H9 (cell line): ENCODE measurements around the gene ST6GALNAC5. TPM values are rescaled to one million over a fixed set of nuclear protein-coding genes. Genes with fewer than 3 reads are reported as not detected.

Experiments
- DNase-seq: peaks from one replicate; pipeline ENCODE4 v3.0.0-alpha.2; 2017
- H2AFZ ChIP-seq: one replicate; pipeline ENCODE4 v1.6.1; 2013; ENCODE audit warnings: mild to moderate bottlenecking, low read length, control low read depth, moderate library complexity
- H2AK5ac ChIP-seq: 2 replicates; pipeline ENCODE4 v1.6.1; 2013; ENCODE audit warnings: low read length, control low read depth, mixed read lengths; ENCODE audit not compliant: insufficient read length
- H2BK120ac ChIP-seq: one replicate; pipeline ENCODE4 v1.6.1; 2013; ENCODE audit warnings: low read depth, mild to moderate bottlenecking, low read length, control low read depth, inconsistent platforms; ENCODE audit not compliant: poor library complexity, severe bottlenecking
- H2BK12ac ChIP-seq: 2 replicates; pipeline ENCODE4 v1.6.1; 2013; ENCODE audit warnings: low read length, control low read depth, mixed read lengths, low read depth; ENCODE audit not compliant: insufficient read length
- H2BK15ac ChIP-seq: 2 replicates; pipeline ENCODE4 v1.6.1; 2013; ENCODE audit warnings: low read depth, low read length, control low read depth
- H2BK20ac ChIP-seq: one replicate; pipeline ENCODE4 v1.6.1; 2013; ENCODE audit warnings: low read depth, mild to moderate bottlenecking, low read length, control low read depth, inconsistent platforms; ENCODE audit not compliant: poor library complexity, severe bottlenecking
- H2BK5ac ChIP-seq: 2 replicates; pipeline ENCODE4 v1.6.1; 2013; ENCODE audit warnings: low read length, control low read depth, mixed read lengths; ENCODE audit not compliant: insufficient read length
- H3K14ac ChIP-seq: 2 replicates; pipeline ENCODE4 v1.6.1; 2013; ENCODE audit warnings: low read length, control low read depth; ENCODE audit not compliant: insufficient read depth
- H3K18ac ChIP-seq: 2 replicates; pipeline ENCODE4 v1.6.1; 2013; ENCODE audit warnings: low read depth, mild to moderate bottlenecking, mixed read lengths, low read length, control low read depth; ENCODE audit not compliant: insufficient read length
- H3K23ac ChIP-seq: 2 replicates; pipeline ENCODE4 v1.6.1; 2013; ENCODE audit warnings: low read length, control low read depth, mixed read lengths, low read depth; ENCODE audit not compliant: insufficient read length
- H3K23me2 ChIP-seq: 2 replicates; pipeline ENCODE4 v1.6.1; 2013; ENCODE audit warnings: low read depth, mild to moderate bottlenecking, mixed read lengths, low read length, control low read depth; ENCODE audit not compliant: insufficient read length, poor library complexity, severe bottlenecking
- H3K27ac ChIP-seq: 2 replicates; pipeline ENCODE4 v1.5.1; 2013; ENCODE audit warnings: low read length, control low read depth, mixed read lengths, low read depth; ENCODE audit not compliant: insufficient read length
- H3K27me3 ChIP-seq: 2 replicates; pipeline ENCODE4 v1.6.1; 2013; ENCODE audit warnings: low read length, control low read depth, inconsistent platforms; ENCODE audit not compliant: insufficient read depth
- H3K4ac ChIP-seq: 2 replicates; pipeline ENCODE4 v1.6.1; 2013; ENCODE audit warnings: low read depth, mild to moderate bottlenecking, control low read depth, inconsistent platforms, low read length, moderate library complexity
- H3K4me1 ChIP-seq: 2 replicates; pipeline ENCODE4 v1.6.1; 2013; ENCODE audit warnings: low read length, control low read depth, inconsistent platforms; ENCODE audit not compliant: insufficient read depth
- H3K4me2 ChIP-seq: 2 replicates; pipeline ENCODE4 v1.6.1; 2013; ENCODE audit warnings: low read length, control low read depth, mixed read lengths; ENCODE audit not compliant: insufficient read length, insufficient read depth
- H3K56ac ChIP-seq: 2 replicates; pipeline ENCODE4 v1.6.1; 2013; ENCODE audit warnings: low read depth, mild to moderate bottlenecking, mixed read lengths, low read length, control low read depth; ENCODE audit not compliant: insufficient read length
- H3K79me1 ChIP-seq: 2 replicates; pipeline ENCODE4 v1.6.1; 2013; ENCODE audit warnings: low read depth, mild to moderate bottlenecking, moderate library complexity, low read length, control low read depth, inconsistent platforms; ENCODE audit not compliant: insufficient read depth, poor library complexity, severe bottlenecking
- H3K79me2 ChIP-seq: 2 replicates; pipeline ENCODE4 v1.6.1; 2013; ENCODE audit warnings: low read length, control low read depth, inconsistent platforms; ENCODE audit not compliant: insufficient read depth
- H3K9ac ChIP-seq: 2 replicates; pipeline ENCODE4 v1.6.1; 2013; ENCODE audit warnings: low read length, control low read depth, mixed read lengths; ENCODE audit not compliant: insufficient read length; ENCODE audit errors: extremely low read depth
- H3K9me3 ChIP-seq: one replicate; pipeline ENCODE4 v1.6.1; 2013; ENCODE audit warnings: low read depth, low read length, inconsistent platforms; ENCODE audit not compliant: control insufficient read depth
- H3T11ph ChIP-seq: one replicate; pipeline ENCODE4 v1.6.1; 2013; ENCODE audit warnings: mild to moderate bottlenecking, low read length, control low read depth, inconsistent platforms
- H4K20me1 ChIP-seq: one replicate; pipeline ENCODE4 v1.6.1; 2013; ENCODE audit not compliant: control insufficient read depth, insufficient read length, insufficient read depth
- H4K5ac ChIP-seq: 2 replicates; pipeline ENCODE4 v1.6.1; 2013; ENCODE audit warnings: low read depth, mild to moderate bottlenecking, mixed read lengths, low read length, control low read depth; ENCODE audit not compliant: insufficient read length
- H4K8ac ChIP-seq: replicated peaks from 2 replicates; pipeline ENCODE4 v1.6.1; 2013; ENCODE audit warnings: low read length, control low read depth, mixed read lengths, low read depth; ENCODE audit not compliant: insufficient read length
- H4K91ac ChIP-seq: 2 replicates; pipeline ENCODE4 v1.6.1; 2013; ENCODE audit warnings: low read depth, mild to moderate bottlenecking, moderate library complexity, mixed read lengths, low read length, control low read depth; ENCODE audit not compliant: insufficient read length
- H3K27ac Mint-ChIP-seq, 3 experiments: 2 replicates in 2 of 3; 3 replicates in 1 of 3; pipeline ENCODE4 v1.8.0; 2020 to 2021; ENCODE audit warnings: mixed read lengths in 3 of 3, mild to moderate bottlenecking in 1 of 3, moderate library complexity in 1 of 3
- H3K27me3 Mint-ChIP-seq: 2 replicates; pipeline ENCODE4 v1.8.0; 2021; ENCODE audit warnings: low read depth, mild to moderate bottlenecking, moderate library complexity, mixed read lengths
- H3K36me3 Mint-ChIP-seq, 3 experiments: 2 replicates in 2 of 3; 3 replicates in 1 of 3; pipeline ENCODE4 v1.8.0; 2020 to 2021; ENCODE audit warnings: low read depth in 3 of 3, mixed read lengths in 3 of 3; ENCODE audit not compliant: insufficient read depth in 1 of 3
- H3K4me1 Mint-ChIP-seq, 2 experiments: 2 replicates each; pipeline ENCODE4 v1.8.0; 2020; ENCODE audit warnings: mixed read lengths in 2 of 2
- H3K4me3 Mint-ChIP-seq, 2 experiments: 2 replicates in 1 of 2; 3 replicates in 1 of 2; pipeline ENCODE4 v1.8.0; 2020 to 2021; ENCODE audit warnings: mild to moderate bottlenecking in 2 of 2, mixed read lengths in 2 of 2, moderate library complexity in 1 of 2
- H3K9me3 Mint-ChIP-seq, 2 experiments: 2 replicates in 1 of 2; 3 replicates in 1 of 2; pipeline ENCODE4 v1.8.0; 2020; ENCODE audit warnings: mild to moderate bottlenecking in 2 of 2, mixed read lengths in 2 of 2, moderate library complexity in 1 of 2
- CTCF ChIP-seq: fragments of 200-600 bp; sonication (generic); conservative IDR thresholded peaks from 3 replicates; pipeline ENCODE4 v1.8.0; 2021; ENCODE audit warnings: antibody characterized with exemption, mild to moderate bottlenecking
- WGBS: extraction: QIAGEN DNeasy Blood & Tissue Kit; methylation state at CpG from one replicate; pipeline ENCODE4 v1.1.7; 2013; ENCODE audit warnings: missing lambda C conversion rate, low lambda C conversion rate, mixed read lengths; ENCODE audit not compliant: insufficient read length; ENCODE audit errors: extremely low coverage; 5-methylcytosine and 5-hydroxymethylcytosine counted together
- total RNA-seq: library from RNA; stranded (reverse); gene quantifications from 2 replicates; pipeline ENCODE4 v1.2.1, GENCODE V29; 2021

ST6GALNAC5 gene
- total RNA-seq, 1 experiment from 2014 or later, result 3.3 TPM

DNA sequence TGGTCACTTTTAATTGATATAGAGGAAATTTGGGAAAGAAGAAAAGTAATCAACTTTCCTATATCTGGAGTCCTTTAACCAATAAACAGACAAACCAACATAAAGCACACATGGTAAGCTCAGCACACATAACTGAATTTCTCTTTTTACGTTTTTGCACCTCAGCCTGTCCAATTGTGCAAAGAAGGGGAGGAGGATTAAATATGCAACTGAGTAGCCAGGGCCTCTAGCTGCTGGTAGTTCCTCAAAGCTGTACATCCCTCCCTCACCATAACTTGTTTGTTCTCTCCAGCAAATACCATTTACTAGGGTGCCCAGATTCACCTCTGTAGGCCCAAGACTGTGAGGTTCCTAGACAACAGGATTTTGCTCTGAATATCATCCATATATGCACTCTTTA, 25.4 kb downstream of the ST6GALNAC5 start:
- no peak overlapping the region for H4K5ac ChIP-seq

More for the DNA sequence above, 25.4 kb downstream of the ST6GALNAC5 start:
- H3K9me3 ChIP-seq, result no peaks in the 10 kb centered on the region
- H2BK20ac ChIP-seq, result no peak overlapping the region
- H3K14ac ChIP-seq, result no peak overlapping the region
- Mint-ChIP-seq H3K4me3 (no peak overlapping the region), H3K9me3 (peaks cover 7 to 8% of the 10 kb centered on the region in 2 experiments; a peak in 4 of 5 replicates), H3K4me1 (peaks cover 2 to 4% of the 10 kb centered on the region in 2 experiments; a peak in 2 of 4 replicates), H3K36me3 (peaks cover 0 to 10% (median 9%) of the 10 kb centered on the region in 3 experiments; a peak in 6 of 7 replicates), H3K27me3 (no peaks in the 10 kb centered on the region), H3K27ac (no peak overlapping the region)
- no peak overlapping the region for H3K27ac ChIP-seq
- no peak overlapping the region for H2AK5ac ChIP-seq
- H4K20me1 ChIP-seq, result no peaks in the 10 kb centered on the region
- H3K23me2 ChIP-seq, result no peaks in the 10 kb centered on the region
- H3T11ph ChIP-seq, result no peak overlapping the region
- no peak overlapping the region for H2BK15ac ChIP-seq
- no peaks in the 10 kb centered on the region for H3K27me3 ChIP-seq
- H3K18ac ChIP-seq, result no peak overlapping the region
- H3K4me2 ChIP-seq, result no peak overlapping the region
- no peak for TF ChIP-seq CTCF
- no peak overlapping the region for H2BK120ac ChIP-seq
- no peak overlapping the region for H4K91ac ChIP-seq
- H3K79me1 ChIP-seq, result no peaks in the 10 kb centered on the region
- no peak overlapping the region for H3K23ac ChIP-seq
- H3K4ac ChIP-seq, result no peak overlapping the region
- H2BK12ac ChIP-seq, result no peak overlapping the region
- H3K9ac ChIP-seq, result no peak overlapping the region
- no peak overlapping the region for H2BK5ac ChIP-seq
- no peak overlapping the region for H3K56ac ChIP-seq
- no peak overlapping the region for H2AFZ ChIP-seq
- no peak for DNase-seq
- no CpG with 5 or more reads among the region's 1 CpG for WGBS
- no peak overlapping the region for H4K8ac ChIP-seq
- no peaks in the 10 kb centered on the region; the same call in 1 of the 2 replicates for H3K4me1 ChIP-seq
- no peaks in the 10 kb centered on the region for H3K79me2 ChIP-seq
